Keratinocyte (primary cell): ENCODE results near the gene KRTAP10-12. TPM values are rescaled to one million over a fixed set of nuclear protein-coding genes. Genes with fewer than 3 reads are reported as not detected.
"Not testable (repeated sequence)": the region's sequence is repeated elsewhere in the genome, so short reads cannot be mapped to it uniquely, and the experiment has no call there.

Source experiments
- DNase-seq: peaks from one replicate; pipeline ENCODE4 v3.0.0-alpha.2; 2011; ENCODE audit warnings: low read depth, missing footprints, low spot score
- FAIRE-seq: peaks from 2 replicates; lab custom pipeline; 2011; peaks lifted over from hg19 to GRCh38; lab: Jason Lieb, UNC
- H2AFZ ChIP-seq: 2 replicates; pipeline ENCODE4 v1.6.0; 2012; ENCODE audit warnings: low read length, control low read depth, inconsistent platforms; ENCODE audit not compliant: control insufficient read depth
- H3K27ac ChIP-seq: 2 replicates; pipeline ENCODE4 v1.5.1; 2011; ENCODE audit warnings: low read length; ENCODE audit not compliant: control insufficient read depth, insufficient read depth
- H3K27me3 ChIP-seq: 3 replicates; pipeline ENCODE4 v1.6.0; 2011; ENCODE audit warnings: low read length; ENCODE audit not compliant: control insufficient read depth, insufficient read depth; ENCODE audit errors: extremely low read depth
- H3K36me3 ChIP-seq, 2 experiments: 2 replicates in 1 of 2; 3 replicates in 1 of 2; pipeline ENCODE4 v1.5.1; 2011; ENCODE audit warnings: low read length in 2 of 2, mild to moderate bottlenecking in 1 of 2; ENCODE audit not compliant: control insufficient read depth in 2 of 2, insufficient read depth in 2 of 2; ENCODE audit errors: extremely low read depth in 1 of 2
- H3K4me1 ChIP-seq: 3 replicates; pipeline ENCODE4 v1.5.1; 2011; ENCODE audit warnings: low read length; ENCODE audit not compliant: control insufficient read depth, insufficient read depth; ENCODE audit errors: extremely low read depth
- H3K4me2 ChIP-seq: 3 replicates; pipeline ENCODE4 v1.6.0; 2011; ENCODE audit warnings: low read depth, low read length; ENCODE audit not compliant: control insufficient read depth, insufficient read depth; ENCODE audit errors: extremely low read depth
- H3K4me3 ChIP-seq, 3 experiments: fragments of 200-600 bp in 1 of 3; sonication (generic) in 1 of 3; 2 replicates in 2 of 3; 3 replicates in 1 of 3; pipeline ENCODE4 v1.5.1; 2011 to 2016; ENCODE audit warnings: low read length in 3 of 3, mild to moderate bottlenecking in 3 of 3, control low read depth in 2 of 3, inconsistent platforms in 1 of 3, low read depth in 1 of 3, mixed read lengths in 1 of 3, mixed run types in 1 of 3, moderate library complexity in 1 of 3; ENCODE audit not compliant: control insufficient read depth in 2 of 3, insufficient read depth in 2 of 3; ENCODE audit errors: extremely low read depth in 1 of 3
- H3K79me2 ChIP-seq: 2 replicates; pipeline ENCODE4 v1.6.0; 2012; ENCODE audit warnings: low read length; ENCODE audit not compliant: control insufficient read depth, insufficient read depth
- H3K9ac ChIP-seq: 3 replicates; pipeline ENCODE4 v1.6.0; 2011; ENCODE audit warnings: low read length; ENCODE audit not compliant: control insufficient read depth, insufficient read depth; ENCODE audit errors: extremely low read depth
- H3K9me1 ChIP-seq: 3 replicates; pipeline ENCODE4 v1.6.0; 2011; ENCODE audit warnings: low read length; ENCODE audit not compliant: control insufficient read depth, insufficient read depth; ENCODE audit errors: extremely low read depth
- H3K9me3 ChIP-seq: 2 replicates; pipeline ENCODE4 v1.5.1; 2012; ENCODE audit warnings: low read depth, low read length; ENCODE audit not compliant: control insufficient read depth
- H4K20me1 ChIP-seq: 3 replicates; pipeline ENCODE4 v1.6.0; 2011; ENCODE audit warnings: low read length; ENCODE audit not compliant: control insufficient read depth, insufficient read depth; ENCODE audit errors: extremely low read depth
- CTCF ChIP-seq, 3 experiments: IDR thresholded peaks in 1 of 3; conservative IDR thresholded peaks in 1 of 3; optimal IDR thresholded peaks in 1 of 3; 2 replicates in 2 of 3; 3 replicates in 1 of 3; pipeline versions ENCODE3 to v1.5.1; 2011; ENCODE audit warnings: low read length in 3 of 3, mild to moderate bottlenecking in 3 of 3, moderate library complexity in 2 of 3, control low read depth in 1 of 3, inconsistent platforms in 1 of 3; ENCODE audit not compliant: insufficient read depth in 2 of 3; ENCODE audit errors: extremely low read depth in 1 of 3
- EZH2 ChIP-seq: IDR thresholded peaks from one replicate; pipeline ENCODE4 v1.6.1; 2012; ENCODE audit warnings: inconsistent platforms, mild to moderate bottlenecking, low read length, moderate library complexity
- dilution Hi-C: fragments of 300-500 bp; cut with MboI; formaldehyde crosslinking; loops from one replicate; pipeline ENCODE4 v1.7.0; 2020; ENCODE audit warnings: low sequenced_read_pairs; ENCODE audit not compliant: extremely low pct_ligation_motif_present
- polyA plus RNA-seq, 5 experiments: library from polyadenylated mRNA; depleted of rRNA in 3 of 5; stranded (reverse) in 3 of 5; stranded (forward) in 1 of 5; unstranded in 1 of 5; fragments of >200 nt; gene quantifications; 1 replicate in 1 of 5; 2 replicates in 3 of 5; 3 replicates in 1 of 5; pipeline versions ENCODE4 v1.2.1 to v1.2.3, GENCODE V29; 2011 to 2012; ENCODE audit warnings: missing spikeins in 2 of 5, low read depth in 1 of 5, low replicate concordance in 1 of 5

KRTAP10-12 gene
- polyA plus RNA-seq, 1 donor (not counting 4 experiments of a cell fraction or from before 2014, with no cell fraction given) = not detected

- FAIRE-seq = no peak
Measured at GRCh38 chr21:44687671-44688070, 9.3 kb upstream of the KRTAP10-12 start.

GRCh38 chr21:44689740-44690139 lies 7.2 kb upstream of the KRTAP10-12 start:
- H3K79me2 ChIP-seq, dilution Hi-C loops, H3K27ac ChIP-seq, H3K9ac ChIP-seq, FAIRE-seq, H3K4me1 ChIP-seq, DNase-seq, H3K4me2 ChIP-seq, H3K9me1 ChIP-seq, H3K36me3 ChIP-seq, H2AFZ ChIP-seq, H4K20me1 ChIP-seq, H3K9me3 ChIP-seq, H3K4me3 ChIP-seq, H3K27me3 ChIP-seq: not testable (repeated sequence)

More at GRCh38 chr21:44687671-44688070, 9.3 kb upstream of the KRTAP10-12 start:
- TF ChIP-seq EZH2 (no peak), CTCF (optimal IDR thresholded peaks at IDR 0.05 in 1 of 3, IDR thresholded peaks at IDR 0.05 in 1 of 3, conservative IDR thresholded peaks at IDR 0.05 in 1 of 3; ENCODE audit: extremely low read depth in 1 of 3, insufficient read depth in 2 of 3, low read length in 3 of 3) (no peak)
- dilution Hi-C loops = no loop called here
- no peak for DNase-seq
- Histone ChIP-seq H4K20me1 (no peaks in the 10 kb centered on the region), H3K9me1 (no peaks in the 10 kb centered on the region), H3K4me3 (no peak overlapping the region), H3K27me3 (no peaks in the 10 kb centered on the region), H3K79me2 (no peaks in the 10 kb centered on the region), H3K4me2 (no peak overlapping the region), H3K9me3 (no peaks in the 10 kb centered on the region), H3K9ac (no peak overlapping the region), H3K27ac (no peak overlapping the region), H2AFZ (no peak overlapping the region), H3K4me1 (no peaks in the 10 kb centered on the region), H3K36me3 (no peaks in the 10 kb centered on the region)

GRCh38 chr21:44691686-44692085 lies 5.3 kb upstream of the KRTAP10-12 start:
- no peaks in the 10 kb centered on the region for H3K9me3 ChIP-seq
- no peak overlapping the region for H3K4me2 ChIP-seq
- H3K9ac ChIP-seq = no peak overlapping the region
- H4K20me1 ChIP-seq = no peaks in the 10 kb centered on the region
- no peaks in the 10 kb centered on the region for H3K79me2 ChIP-seq
- no peaks in the 10 kb centered on the region for H3K9me1 ChIP-seq
- no peak overlapping the region for H3K27ac ChIP-seq
- H3K4me3 ChIP-seq = no peak overlapping the region
- dilution Hi-C loops = no loop called here
- TF ChIP-seq CTCF (optimal IDR thresholded peaks at IDR 0.05 in 1 of 3, IDR thresholded peaks at IDR 0.05 in 1 of 3, conservative IDR thresholded peaks at IDR 0.05 in 1 of 3; ENCODE audit: extremely low read depth in 1 of 3, insufficient read depth in 2 of 3, low read length in 3 of 3) = no peak
- TF ChIP-seq EZH2 = no peak
- H3K27me3 ChIP-seq = no peaks in the 10 kb centered on the region
- H3K36me3 ChIP-seq = no peaks in the 10 kb centered on the region
- H2AFZ ChIP-seq = no peak overlapping the region
- H3K4me1 ChIP-seq = no peaks in the 10 kb centered on the region
- no peak for DNase-seq
- no peak for FAIRE-seq
